HCT116 (cell line): Measurements from ENCODE around the gene RAET1L. TPM values are rescaled to one million over a fixed set of nuclear protein-coding genes. Genes with fewer than 3 reads are reported as not detected.

Experiments
- ATAC-seq: fragments of 200-7000 bp; cut with Tn5 transposase; 2 replicates; pipeline ENCODE4 v1.9.1; 2020; ENCODE audit warnings: mild to moderate bottlenecking, moderate library complexity
- BruUV-seq: library from RNA; stranded (reverse); fragments of 400-500 nt; replicated peaks from 2 replicates; lab custom pipeline; 2021; lab: Mats Ljungman, UMichigan
- CTCF ChIA-PET: fragments of 300-600 bp; sonication (Branson Sonifier 250); formaldehyde crosslinking; loops from one replicate; lab custom pipeline; 2021; ENCODE audit warnings: antibody characterized with exemption; lab: Charles Lee
- POLR2A ChIA-PET: fragments of 300-600, 350-600 bp; sonication (Branson Sonifier 250); formaldehyde crosslinking; loops from one replicate; lab custom pipeline; 2021; ENCODE audit warnings: antibody characterized with exemption; lab: Charles Lee
- RAD21 ChIA-PET, 2 experiments: fragments of 300-600 bp; sonication (Branson Sonifier 250); formaldehyde crosslinking; loops; one replicate each; lab custom pipeline; 2023; ENCODE audit warnings: low total read pairs in 2 of 2; ENCODE audit not compliant: uncharacterized antibody in 2 of 2, unreplicated experiment in 2 of 2, low non-redundant PET in 1 of 2; lab: Charles Lee
- DNase-seq: peaks from one replicate; pipeline ENCODE4 v3.0.0-alpha.2; 2010; ENCODE audit warnings: low read depth, low spot score
- H2AFZ ChIP-seq: fragments of 200-600 bp; shearing (Covaris generic), sonication (generic); 2 replicates; pipeline ENCODE4 v1.6.1; 2017; ENCODE audit warnings: low read depth, mixed run types, mixed read lengths, antibody characterized with exemption, low read length; ENCODE audit not compliant: poor library complexity, severe bottlenecking
- H3K27ac ChIP-seq: 2 replicates; pipeline ENCODE4 v1.5.1; 2012; ENCODE audit warnings: low read depth, low read length
- H3K27me3 ChIP-seq: fragments of 200-600 bp; sonication (generic); 2 replicates; pipeline ENCODE4 v1.6.1; 2016; ENCODE audit warnings: mixed run types, low read length, mixed read lengths; ENCODE audit not compliant: insufficient read depth
- H3K36me3 ChIP-seq, 2 experiments: fragments of 200-500 bp in 1 of 2; fragments of 200-600 bp in 1 of 2; sonication (Bioruptor generic) in 1 of 2; sonication (generic) in 1 of 2; 2 replicates each; pipeline versions ENCODE4 v1.5.1 to v1.6.1; 2014 to 2016; ENCODE audit warnings: low read length in 2 of 2, inconsistent platforms in 1 of 2, mixed read lengths in 1 of 2, mixed run types in 1 of 2; ENCODE audit not compliant: insufficient read depth in 2 of 2, control insufficient read depth in 1 of 2
- H3K4me1 ChIP-seq, 2 experiments: fragments of 200-600 bp in 1 of 2; sonication (generic) in 1 of 2; 2 replicates each; pipeline versions ENCODE4 v1.5.1 to v1.6.1; 2012 to 2017; ENCODE audit warnings: low read length in 2 of 2, inconsistent platforms in 1 of 2, mild to moderate bottlenecking in 1 of 2, mixed read lengths in 1 of 2, mixed run types in 1 of 2, moderate library complexity in 1 of 2; ENCODE audit not compliant: insufficient read depth in 2 of 2, control insufficient read depth in 1 of 2
- H3K4me2 ChIP-seq: fragments of 200-600 bp; sonication (generic); 2 replicates; pipeline ENCODE4 v1.6.1; 2017; ENCODE audit warnings: mixed run types, low read length, mixed read lengths
- H3K4me3 ChIP-seq, 2 experiments: fragments of 200-600 bp in 1 of 2; sonication (generic) in 1 of 2; replicated peaks in 1 of 2; 2 replicates each; pipeline ENCODE4 v1.5.1; 2011 to 2016; ENCODE audit warnings: low read length in 2 of 2, control low read depth in 1 of 2, low read depth in 1 of 2, mild to moderate bottlenecking in 1 of 2, mixed read lengths in 1 of 2, mixed run types in 1 of 2
- H3K79me2 ChIP-seq: fragments of 200-600 bp; sonication (generic); 2 replicates; pipeline ENCODE4 v1.6.1; 2017; ENCODE audit warnings: mild to moderate bottlenecking, mixed run types, low read length, moderate library complexity, mixed read lengths; ENCODE audit not compliant: insufficient read depth
- H3K9ac ChIP-seq: fragments of 200-600 bp; sonication (generic); 2 replicates; pipeline ENCODE4 v1.6.1; 2016; ENCODE audit warnings: low read length, mixed read lengths
- H3K9me2 ChIP-seq: fragments of 200-600 bp; sonication (generic), shearing (Covaris generic); 2 replicates; pipeline ENCODE4 v1.6.1; 2017; ENCODE audit warnings: mixed run types, mild to moderate bottlenecking, moderate library complexity; ENCODE audit not compliant: insufficient read depth
- H3K9me3 ChIP-seq, 2 experiments: fragments of 200-500 bp in 1 of 2; fragments of 200-600 bp in 1 of 2; sonication (Bioruptor generic) in 1 of 2; sonication (generic) in 1 of 2; 2 replicates each; pipeline ENCODE4 v1.6.1; 2014 to 2017; ENCODE audit warnings: low read length in 2 of 2, mixed read lengths in 2 of 2, inconsistent platforms in 1 of 2, low read depth in 1 of 2, mild to moderate bottlenecking in 1 of 2, mixed run types in 1 of 2, moderate library complexity in 1 of 2; ENCODE audit not compliant: control insufficient read depth in 1 of 2, insufficient read depth in 1 of 2
- H4K20me1 ChIP-seq: fragments of 200-600 bp; sonication (generic), shearing (Covaris generic); 2 replicates; pipeline ENCODE4 v1.6.1; 2017; ENCODE audit warnings: mixed run types, mild to moderate bottlenecking, moderate library complexity; ENCODE audit not compliant: insufficient read depth
- ATF3 ChIP-seq: IDR thresholded peaks from 2 replicates; pipeline ENCODE4 v1.6.1; 2012
- CBX3 ChIP-seq: IDR thresholded peaks from 2 replicates; pipeline ENCODE4 v1.6.1; 2012; ENCODE audit warnings: low read depth
- CEBPB ChIP-seq: IDR thresholded peaks from 2 replicates; pipeline ENCODE4 v1.6.1; 2012; ENCODE audit warnings: low read depth
- CTCF ChIP-seq, 3 experiments: fragments of 200-600 bp in 1 of 3; sonication (generic) in 1 of 3; IDR thresholded peaks in 2 of 3; conservative IDR thresholded peaks in 1 of 3; 2 replicates each; pipeline ENCODE4 v1.5.1; 2012 to 2017; ENCODE audit warnings: low read depth in 2 of 3, low read length in 2 of 3, antibody characterized with exemption in 1 of 3, borderline replicate concordance in 1 of 3, control low read depth in 1 of 3, mild to moderate bottlenecking in 1 of 3, mixed read lengths in 1 of 3, mixed run types in 1 of 3, moderate library complexity in 1 of 3; ENCODE audit not compliant: insufficient read depth in 1 of 3
- ELF1 ChIP-seq: IDR thresholded peaks from 2 replicates; pipeline ENCODE4 v1.6.1; 2012; ENCODE audit warnings: low read depth, borderline replicate concordance
- EZH2 ChIP-seq: fragments of 200-600 bp; sonication (generic); IDR thresholded peaks from 2 replicates; pipeline ENCODE4 v1.6.1; 2017; ENCODE audit warnings: antibody characterized with exemption, mixed run types
- EZH2phosphoT487 ChIP-seq: fragments of 200-600 bp; IDR thresholded peaks from 2 replicates; pipeline ENCODE4 v1.6.1; 2018; ENCODE audit warnings: antibody characterized with exemption, borderline replicate concordance
- FOSL1 ChIP-seq: IDR thresholded peaks from 2 replicates; pipeline ENCODE4 v1.6.1; 2012; ENCODE audit warnings: low read depth
- MAX ChIP-seq: IDR thresholded peaks from 2 replicates; pipeline ENCODE4 v1.6.1; 2012
- POLR2A ChIP-seq: IDR thresholded peaks from 2 replicates; pipeline ENCODE4 v1.7.0; 2011; ENCODE audit warnings: borderline replicate concordance; ENCODE audit not compliant: insufficient read depth, insufficient read length; ENCODE audit errors: extremely low read depth
- POLR2AphosphoS5 ChIP-seq: IDR thresholded peaks from 2 replicates; pipeline ENCODE4 v1.6.1; 2011; ENCODE audit warnings: mild to moderate bottlenecking, low read depth, low read length, moderate library complexity
- RAD21 ChIP-seq: IDR thresholded peaks from 2 replicates; pipeline ENCODE4 v1.6.1; 2012; ENCODE audit warnings: low read depth, mild to moderate bottlenecking
- SIN3A ChIP-seq: IDR thresholded peaks from 2 replicates; pipeline ENCODE4 v1.6.1; 2012; ENCODE audit warnings: low read depth
- TCF7L2 ChIP-seq: IDR thresholded peaks from 2 replicates; pipeline ENCODE4 v1.7.0; 2011; ENCODE audit warnings: borderline replicate concordance, inconsistent platforms; ENCODE audit not compliant: insufficient read depth, insufficient read length; ENCODE audit errors: extremely low read depth
- ZBTB33 ChIP-seq: IDR thresholded peaks from 2 replicates; pipeline ENCODE4 v1.6.1; 2011; ENCODE audit warnings: mild to moderate bottlenecking, low read length, moderate library complexity; ENCODE audit not compliant: insufficient replicate concordance; ENCODE audit errors: extremely low read depth
- ZNF274 ChIP-seq: fragments of 200-500 bp; sonication (Bioruptor generic); IDR thresholded peaks from 2 replicates; pipeline ENCODE4 v1.6.1; 2014; ENCODE audit warnings: mild to moderate bottlenecking, low read depth, low read length, inconsistent platforms
- intact Hi-C: fragments of 100-400 bp; cut with micrococcal nuclease; formaldehyde crosslinking; loops from 2 replicates; pipeline ENCODE4 v1.10.0; 2022
- total RNA-seq: library from RNA; stranded (reverse); gene quantifications from one replicate; pipeline ENCODE4 v1.2.1, GENCODE V29; 2021; ENCODE audit not compliant: unreplicated experiment
- TF ChIP-seq, protein P1 (sequence below): IDR thresholded peaks from 2 replicates; pipeline ENCODE4 v1.6.1; 2012; ENCODE audit warnings: low read depth

The RAET1L gene
- total RNA-seq, 1 experiment from 2014 or later = 1.5 TPM

DNA sequence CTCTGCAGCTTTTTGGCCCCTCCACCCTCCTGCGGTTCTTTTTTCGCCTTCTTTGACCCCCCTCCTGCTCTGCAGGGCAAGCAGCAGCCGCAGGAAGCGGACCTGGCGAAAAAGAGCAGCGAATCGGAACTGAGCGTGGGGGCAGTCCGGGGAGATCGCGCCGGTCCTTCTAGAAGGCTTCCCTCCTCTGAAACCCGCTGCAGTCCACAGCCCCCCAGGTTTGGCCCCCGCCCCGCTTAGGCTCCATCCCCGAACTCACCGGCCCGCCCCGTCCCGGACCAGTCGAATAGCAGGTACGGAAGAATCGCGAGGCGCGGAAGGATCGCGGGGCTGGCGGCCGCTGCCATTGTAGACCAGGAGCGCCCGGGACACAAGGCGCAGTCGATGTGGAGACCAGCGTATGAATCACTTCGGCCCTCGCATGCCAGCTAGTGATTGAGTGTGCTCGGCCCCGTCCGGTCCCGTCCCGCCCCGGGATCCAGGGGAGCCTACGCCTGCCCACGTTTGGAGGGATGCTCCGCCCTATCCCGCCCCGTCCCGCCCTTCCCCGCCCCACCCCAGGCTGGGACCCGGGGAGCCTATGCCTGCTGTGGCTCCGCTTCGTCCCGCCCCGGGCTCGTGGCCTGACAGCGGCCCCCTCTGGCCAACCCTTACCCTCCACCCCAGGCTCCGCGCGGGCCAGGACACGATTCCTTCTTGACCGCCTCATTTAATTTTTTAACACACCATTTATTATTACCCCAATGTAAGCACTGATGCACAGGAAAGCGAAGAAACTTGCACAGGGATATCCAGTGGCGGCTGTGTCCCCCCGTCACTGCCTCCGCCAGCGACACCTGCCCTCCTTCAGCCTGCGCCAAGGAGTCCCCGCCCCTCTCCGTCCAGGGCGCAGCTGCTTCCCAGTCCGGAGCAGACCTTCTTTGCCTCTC, 43.7 kb upstream of the RAET1L start, which contains the start of gene ULBP3:
ULBP3 (minus strand) TSS at position 402 of the 929 bp plus-strand sequence; CDS start at position 347, 55 bp downstream.
- ChIA-PET POLR2A (interaction anchor here (0.7 to 1.1 kb wide), 2 partner anchors 12 to 13 kb away, joined by 3 to 4 read pairs; no protein-coding TSS in a partner anchor), RAD21 (no interaction called here), CTCF (interaction anchor here (0.7 to 2.4 kb wide), 8 partner anchors 8 to 748 kb away, joined by 3 to 11 read pairs (median 4); no protein-coding TSS in a partner anchor)
- ATAC-seq (peak; percentile 87), DNase-seq (peak; percentile 89)
- Histone ChIP-seq H3K36me3 (peaks cover 3 to 5% of the 10 kb centered on the region in 2 experiments; a peak in 3 of 4 replicates), H3K9me2 (no peaks in the 10 kb centered on the region), H3K27ac (peak within 1 kb of the TSS; percentile 53), H3K4me3 (peak within 1 kb of the TSS; percentile 81 to 92), H2AFZ (peak within 1 kb of the TSS; percentile 86), H3K4me2 (peak within 1 kb of the TSS; percentile 98), H3K4me1 (peaks cover 20 to 49% of the 10 kb centered on the region in 2 experiments), H3K9me3 (no peaks in the 10 kb centered on the region), H3K9ac (peak within 1 kb of the TSS; percentile 93), H3K27me3 (no peaks in the 10 kb centered on the region), H4K20me1 (no peaks in the 10 kb centered on the region), H3K79me2 (peaks cover 9% of the 10 kb centered on the region; the same call in 1 of the 2 replicates)
- no TSS peak for BruUV-seq
- intact Hi-C loops = loop anchor here (1.0 kb wide), 1 partner anchor 135 kb away; no protein-coding TSS in a partner anchor
- TF ChIP-seq TCF7L2 (no peak), EZH2 (no peak), MAX (no peak), SIN3A (no peak), CEBPB (no peak), ATF3 (no peak), CBX3 (no peak), RAD21 (no peak), ZBTB33 (peak; percentile 85), FOSL1 (no peak), ELF1 (no peak), CTCF (IDR thresholded peaks at IDR 0.05 in 2 of 3, conservative IDR thresholded peaks at IDR 0.05 in 1 of 3; ENCODE audit: borderline replicate concordance in 1 of 3, insufficient read depth in 1 of 3, low read depth in 2 of 3, low read length in 2 of 3) (peak in 2 of 3 experiments; percentile 60 to 72; a peak in 4 of 6 replicates), POLR2A (peak; percentile 83), ZNF274 (no peak), EZH2phosphoT487 (no peak), POLR2AphosphoS5 (peak; percentile 99)
- TF ChIP-seq, protein P1, sequence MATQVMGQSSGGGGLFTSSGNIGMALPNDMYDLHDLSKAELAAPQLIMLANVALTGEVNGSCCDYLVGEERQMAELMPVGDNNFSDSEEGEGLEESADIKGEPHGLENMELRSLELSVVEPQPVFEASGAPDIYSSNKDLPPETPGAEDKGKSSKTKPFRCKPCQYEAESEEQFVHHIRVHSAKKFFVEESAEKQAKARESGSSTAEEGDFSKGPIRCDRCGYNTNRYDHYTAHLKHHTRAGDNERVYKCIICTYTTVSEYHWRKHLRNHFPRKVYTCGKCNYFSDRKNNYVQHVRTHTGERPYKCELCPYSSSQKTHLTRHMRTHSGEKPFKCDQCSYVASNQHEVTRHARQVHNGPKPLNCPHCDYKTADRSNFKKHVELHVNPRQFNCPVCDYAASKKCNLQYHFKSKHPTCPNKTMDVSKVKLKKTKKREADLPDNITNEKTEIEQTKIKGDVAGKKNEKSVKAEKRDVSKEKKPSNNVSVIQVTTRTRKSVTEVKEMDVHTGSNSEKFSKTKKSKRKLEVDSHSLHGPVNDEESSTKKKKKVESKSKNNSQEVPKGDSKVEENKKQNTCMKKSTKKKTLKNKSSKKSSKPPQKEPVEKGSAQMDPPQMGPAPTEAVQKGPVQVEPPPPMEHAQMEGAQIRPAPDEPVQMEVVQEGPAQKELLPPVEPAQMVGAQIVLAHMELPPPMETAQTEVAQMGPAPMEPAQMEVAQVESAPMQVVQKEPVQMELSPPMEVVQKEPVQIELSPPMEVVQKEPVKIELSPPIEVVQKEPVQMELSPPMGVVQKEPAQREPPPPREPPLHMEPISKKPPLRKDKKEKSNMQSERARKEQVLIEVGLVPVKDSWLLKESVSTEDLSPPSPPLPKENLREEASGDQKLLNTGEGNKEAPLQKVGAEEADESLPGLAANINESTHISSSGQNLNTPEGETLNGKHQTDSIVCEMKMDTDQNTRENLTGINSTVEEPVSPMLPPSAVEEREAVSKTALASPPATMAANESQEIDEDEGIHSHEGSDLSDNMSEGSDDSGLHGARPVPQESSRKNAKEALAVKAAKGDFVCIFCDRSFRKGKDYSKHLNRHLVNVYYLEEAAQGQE = no peak
